Stimulated activated CD4-positive, alpha-beta T cell treated with anti-CD3 and anti-CD28 coated beads, Interleukin-12 subunit alpha, Interleukin-12 subunit beta, amount 100 ng/mL, for 48 hours (primary cell): ENCODE measurements around the gene BCAR1.
"Not testable (repeated sequence)": the region's sequence is repeated elsewhere in the genome, so short reads cannot be mapped to it uniquely, and the experiment has no call there.

ENCODE experiments used
- DNase-seq, 3 donors: peaks; one replicate each; pipeline ENCODE4 v3.0.0-alpha.2; 2020; ENCODE audit warnings: low read depth in 2 of 3, low spot score in 1 of 3

BCAR1 gene

GRCh38 chr16:75205438-75205837 is 46.0 kb downstream of the BCAR1 start:
- DNase-seq: not testable (repeated sequence)

GRCh38 chr16:75204905-75205304 is 46.5 kb downstream of the BCAR1 start:
- DNase-seq: not testable (repeated sequence)

GRCh38 chr16:75204410-75204758 is 47.0 kb downstream of the BCAR1 start:
- DNase-seq: no peak

DNA sequence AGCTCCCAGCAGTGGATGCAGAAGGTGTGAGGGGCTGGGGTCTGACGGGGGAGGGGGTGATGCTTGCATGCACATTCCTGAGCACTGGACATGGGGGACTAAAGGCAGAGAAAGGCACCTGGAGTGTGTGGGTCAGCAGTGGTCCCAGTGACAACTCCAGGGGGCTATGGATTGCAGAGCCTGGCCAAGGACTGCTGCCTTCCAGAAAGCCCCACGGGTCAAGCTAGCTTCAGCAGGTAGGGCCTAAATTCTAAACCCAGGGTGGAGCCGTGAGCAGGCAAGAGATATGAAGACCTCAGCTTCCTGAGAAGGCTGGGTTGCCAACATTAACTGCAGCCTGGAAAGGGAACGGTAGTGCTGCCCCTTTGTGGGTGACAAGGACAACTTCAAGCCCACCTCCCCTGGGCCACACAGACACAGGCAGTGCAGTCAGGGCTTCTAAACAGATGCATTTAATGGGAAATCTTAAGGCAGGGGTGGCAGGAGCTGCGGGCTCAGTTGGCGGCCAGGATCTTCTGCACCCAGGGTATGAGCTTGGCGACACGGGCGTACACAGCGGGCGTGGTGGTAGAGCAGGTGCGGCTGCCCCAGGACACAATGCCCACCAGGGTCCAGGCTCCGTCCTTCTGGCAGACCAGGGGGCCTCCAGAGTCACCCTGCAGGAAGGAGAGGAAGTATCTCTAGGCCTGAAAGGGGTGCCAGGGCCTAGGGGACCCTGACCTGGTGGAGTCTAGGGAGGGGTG is 47.6 kb downstream of the BCAR1 start:
- DNase-seq: no peak

DNA sequence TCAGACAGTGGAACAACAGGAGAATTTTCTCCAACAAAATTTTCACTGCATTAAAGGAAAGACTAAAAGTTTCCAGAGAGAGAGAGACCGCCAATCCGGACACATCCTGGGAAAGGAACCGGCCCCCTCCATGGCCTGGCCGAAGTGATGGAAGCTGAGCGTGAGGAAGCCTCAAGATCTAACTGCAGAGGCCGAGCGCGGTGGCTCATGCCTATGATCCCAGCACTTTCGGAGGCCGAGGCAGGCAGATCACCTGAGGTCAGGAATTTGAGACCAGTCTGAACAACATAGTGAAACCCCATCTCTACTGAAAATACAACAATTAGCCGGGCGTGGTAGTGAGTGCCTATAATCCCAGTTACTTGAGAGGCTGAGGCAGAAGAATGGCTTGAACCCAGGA is 48.3 kb downstream of the BCAR1 start:
- DNase-seq: no peak

DNA sequence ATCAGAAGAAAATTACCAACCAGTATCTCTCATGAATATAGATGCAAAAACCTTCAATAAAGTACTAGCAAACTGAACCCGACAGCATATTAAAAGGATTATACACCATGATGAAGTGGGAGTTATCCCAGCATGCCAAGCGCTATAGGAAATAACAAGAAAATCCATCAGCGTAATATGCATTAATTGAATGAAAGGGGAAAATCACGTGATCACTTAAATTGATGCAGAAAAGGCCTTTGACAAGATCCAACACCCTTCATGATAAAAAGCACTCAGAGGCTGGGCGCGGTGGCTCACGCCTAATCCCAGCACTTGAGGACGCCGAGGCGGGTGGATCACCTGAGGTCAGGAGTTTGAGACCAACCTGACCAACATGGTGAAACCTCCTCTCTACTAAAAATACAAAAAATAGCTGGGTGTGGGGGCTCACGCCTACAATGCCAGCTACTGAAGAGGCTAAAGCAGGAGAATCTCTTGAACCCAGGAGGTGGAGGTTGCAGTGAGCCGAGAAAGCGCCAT is 49.3 kb downstream of the BCAR1 start:
- no peak for DNase-seq

DNA sequence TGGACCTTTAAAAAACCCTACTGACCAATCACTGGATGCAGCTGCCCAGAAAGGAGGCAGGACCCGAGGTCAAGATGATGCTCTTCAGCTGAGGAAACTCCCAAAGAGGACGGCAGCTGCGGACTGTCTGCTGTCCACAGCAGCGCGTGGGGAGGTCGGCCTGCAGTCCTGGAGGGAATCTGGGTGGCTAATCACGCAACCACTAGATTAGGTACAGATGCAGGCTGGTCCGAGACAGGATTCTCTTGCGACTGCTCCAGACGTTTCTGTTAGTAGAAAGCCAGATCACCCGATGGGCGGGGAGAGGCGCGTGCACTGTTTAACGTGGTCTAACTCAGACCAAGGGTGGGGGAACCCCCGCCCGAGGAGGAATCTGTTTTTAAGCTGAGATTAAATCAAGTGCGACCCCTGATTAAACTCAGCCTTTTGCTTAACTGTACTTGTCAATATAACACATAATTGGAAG is 53.3 kb downstream of the BCAR1 start:
- no peak for DNase-seq

DNA sequence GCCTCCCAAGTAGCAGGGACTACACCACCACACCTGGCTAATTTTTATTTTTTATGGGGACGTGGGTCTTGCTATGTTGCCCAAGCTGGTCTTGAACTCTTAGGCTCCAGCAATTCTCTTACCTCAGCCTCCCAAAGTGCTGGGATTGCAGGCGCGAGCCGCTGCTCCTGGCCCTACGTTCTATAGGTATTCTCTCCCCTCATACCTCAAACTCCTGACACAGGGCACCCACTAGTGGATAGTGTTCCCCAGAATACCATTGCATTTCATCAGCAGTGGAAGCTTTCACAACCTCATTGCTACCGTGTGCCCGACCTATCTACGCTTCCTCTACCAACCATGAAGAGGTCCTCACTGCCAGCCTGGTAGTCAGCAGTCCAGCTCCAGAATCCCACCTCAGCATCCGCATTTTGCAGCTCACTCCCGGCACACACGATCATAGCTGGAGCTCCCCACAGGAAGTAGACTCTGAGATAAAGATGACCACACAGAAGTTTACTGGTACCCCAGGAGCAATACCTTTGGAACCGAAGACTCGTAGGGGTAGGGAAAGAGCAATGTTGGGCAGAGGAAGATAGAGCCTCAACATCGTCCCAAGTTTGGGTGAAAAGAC is 53.8 kb downstream of the BCAR1 start:
- no peak for DNase-seq

GRCh38 chr16:75196836-75197235 is 54.6 kb downstream of the BCAR1 start:
- DNase-seq: no peak

GRCh38 chr16:75195811-75196790 is 55.3 kb downstream of the BCAR1 start:
- no peak for DNase-seq

DNA sequence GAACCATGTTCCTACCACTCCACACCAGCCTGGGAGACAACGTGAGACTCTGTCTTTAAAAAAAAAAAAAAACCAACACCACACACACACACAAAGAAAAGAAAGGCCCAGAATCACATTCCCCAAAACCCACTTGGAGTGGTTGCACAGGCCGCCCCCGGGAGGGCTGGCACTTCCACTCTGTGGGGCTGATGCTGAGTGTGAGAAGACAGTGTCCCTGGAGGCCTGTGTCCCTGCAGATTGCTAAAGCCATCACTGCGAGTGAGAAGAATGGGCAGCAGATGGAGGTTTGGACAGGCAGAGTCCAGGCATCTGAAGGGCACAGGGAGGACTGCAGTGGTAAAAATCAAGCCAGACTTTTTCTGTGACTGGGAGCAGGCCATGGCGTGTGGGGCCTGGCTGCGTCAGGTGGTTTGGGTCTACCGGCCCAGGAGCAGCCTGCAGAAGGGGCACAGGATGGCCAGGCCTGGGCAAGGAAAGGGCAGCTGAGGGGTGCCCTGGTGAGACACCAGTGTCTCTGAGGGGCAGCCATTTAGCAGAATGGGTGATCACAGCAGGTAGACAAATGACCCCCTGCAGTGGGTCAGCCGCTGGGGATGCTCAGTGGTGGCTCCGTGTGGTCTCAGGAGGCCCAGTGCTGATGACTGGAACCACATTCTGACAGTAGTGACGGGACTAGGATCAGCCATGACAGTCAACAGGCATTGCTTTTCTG is 57.5 kb downstream of the BCAR1 start:
- no peak for DNase-seq

DNA sequence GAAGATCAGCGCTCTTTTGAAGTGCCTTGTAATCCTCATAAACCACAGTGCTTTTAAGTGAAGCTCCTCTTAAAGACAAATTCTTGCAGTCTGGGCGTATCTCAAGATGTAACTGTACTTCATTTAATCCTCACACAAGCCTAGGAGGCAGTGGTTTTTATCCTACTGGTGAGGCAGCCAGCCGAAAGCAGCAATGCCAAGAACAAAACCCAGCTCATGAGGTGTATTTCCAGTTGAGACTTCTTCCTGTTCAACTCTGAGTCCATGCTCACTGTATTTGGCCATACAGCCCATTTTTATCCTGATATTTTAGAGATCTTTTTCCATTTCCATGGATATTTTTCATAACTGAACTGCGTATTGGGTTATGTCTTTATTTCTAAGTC is 58.2 kb downstream of the BCAR1 start:
- no peak for DNase-seq

DNA sequence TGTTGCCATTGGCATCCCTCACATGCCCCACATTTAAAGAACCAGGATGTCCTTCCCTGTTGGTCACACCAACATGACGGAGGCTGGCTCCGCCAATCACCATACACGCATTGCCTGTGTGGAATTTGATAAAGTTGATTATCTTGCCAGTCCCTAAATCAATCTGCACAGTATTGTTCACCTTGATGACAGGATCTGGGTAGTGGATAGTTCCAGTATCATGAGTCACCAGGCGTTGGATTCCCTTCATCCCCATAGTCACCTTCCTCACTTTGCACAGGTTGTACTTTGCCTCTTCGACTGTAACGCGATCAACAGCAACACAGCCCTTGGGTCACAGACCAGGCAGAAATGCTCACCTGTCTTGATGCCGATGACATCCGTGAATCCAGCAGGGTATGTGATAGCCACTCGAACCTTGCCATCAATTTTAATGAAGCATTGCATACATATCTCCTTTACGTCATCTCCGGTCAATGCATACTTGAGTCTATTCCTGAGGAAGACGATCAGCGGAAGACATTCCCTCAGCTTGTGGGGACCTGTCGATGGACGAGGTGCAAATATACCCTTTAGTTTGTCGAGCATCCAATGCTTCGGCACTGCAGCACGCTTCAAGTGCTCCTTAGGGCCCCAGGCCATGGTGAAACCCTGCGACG is 58.7 kb downstream of the BCAR1 start:
- no peak for DNase-seq

DNA sequence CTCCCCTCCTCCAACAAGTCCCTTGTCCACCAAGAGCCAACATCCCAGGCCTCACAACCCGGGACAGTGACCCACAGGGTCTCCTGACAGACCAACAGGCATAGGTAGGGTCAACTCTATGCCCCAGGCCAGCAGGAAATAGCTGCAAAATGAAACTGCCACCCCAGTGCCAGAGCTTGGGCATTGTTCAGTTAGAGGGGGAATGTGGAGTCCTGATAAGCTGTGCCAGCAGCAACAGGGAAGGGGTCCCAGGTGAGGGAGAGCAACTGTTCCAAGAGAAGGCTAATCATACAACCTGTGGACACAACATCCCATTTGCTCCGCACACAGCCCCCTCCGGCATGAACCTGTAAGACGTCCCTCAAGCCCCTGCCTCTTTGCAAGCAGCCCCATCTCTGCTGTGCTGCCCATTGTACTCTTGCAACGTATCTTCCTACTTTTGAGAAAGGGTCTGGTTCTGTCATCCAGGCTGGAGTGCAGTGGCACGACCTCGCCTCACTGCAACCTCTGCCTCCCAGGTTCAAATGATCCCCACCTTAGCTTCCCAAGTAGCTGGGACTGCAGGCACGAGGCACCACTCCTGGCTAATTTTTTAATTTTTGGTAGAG is 61.7 kb downstream of the BCAR1 start:
- no peak for DNase-seq

DNA sequence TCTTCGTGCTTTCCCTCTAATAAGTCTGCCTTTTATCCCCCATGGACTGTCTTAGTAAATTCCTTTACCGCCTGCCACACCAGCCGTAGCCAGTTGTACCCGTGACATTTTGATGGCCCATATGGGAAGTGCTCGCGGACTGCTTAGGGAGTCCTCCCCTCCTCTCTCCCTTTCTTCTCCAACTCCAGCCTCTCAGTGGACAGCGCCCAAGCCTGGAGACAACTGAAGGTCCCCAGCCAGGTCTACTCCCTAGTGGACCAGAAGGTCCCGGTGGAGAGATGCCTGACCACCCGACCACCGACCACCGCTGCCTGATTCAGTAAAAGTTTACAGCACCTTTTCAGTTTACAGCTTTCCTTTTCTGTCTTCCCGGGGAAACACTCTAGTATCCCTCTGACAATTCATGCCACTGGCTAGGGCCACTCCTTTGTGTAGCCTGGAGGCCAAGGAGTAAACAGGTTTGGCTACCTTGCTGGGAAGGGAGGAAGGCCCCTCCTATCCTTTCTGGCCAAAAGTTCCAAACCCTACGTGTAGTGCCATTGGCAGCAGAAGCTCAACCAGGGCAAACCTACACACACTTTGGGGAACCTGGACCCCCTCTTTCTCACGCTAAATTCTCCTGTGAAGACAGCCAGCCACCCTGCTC is 62.5 kb downstream of the BCAR1 start:
- no peak for DNase-seq

DNA sequence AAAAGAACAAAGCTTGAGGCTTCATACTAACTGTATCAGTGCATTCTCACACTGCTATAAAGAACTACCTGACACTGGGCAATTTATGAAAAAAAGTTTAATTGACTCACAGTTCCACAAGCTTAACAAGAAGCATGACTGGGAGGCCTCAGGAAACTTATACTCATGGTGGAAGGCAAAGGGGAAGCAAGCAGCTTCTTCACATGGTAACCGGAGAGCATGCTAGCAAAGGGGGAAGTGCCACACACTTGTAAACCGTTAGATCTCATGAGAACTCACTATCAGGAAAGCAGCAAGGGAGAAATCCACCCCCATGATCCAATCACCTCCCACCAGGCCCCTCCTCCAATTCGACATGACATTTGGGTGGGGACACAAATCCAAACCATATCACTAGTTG is 69.8 kb downstream of the BCAR1 start:
- no peak for DNase-seq

DNA sequence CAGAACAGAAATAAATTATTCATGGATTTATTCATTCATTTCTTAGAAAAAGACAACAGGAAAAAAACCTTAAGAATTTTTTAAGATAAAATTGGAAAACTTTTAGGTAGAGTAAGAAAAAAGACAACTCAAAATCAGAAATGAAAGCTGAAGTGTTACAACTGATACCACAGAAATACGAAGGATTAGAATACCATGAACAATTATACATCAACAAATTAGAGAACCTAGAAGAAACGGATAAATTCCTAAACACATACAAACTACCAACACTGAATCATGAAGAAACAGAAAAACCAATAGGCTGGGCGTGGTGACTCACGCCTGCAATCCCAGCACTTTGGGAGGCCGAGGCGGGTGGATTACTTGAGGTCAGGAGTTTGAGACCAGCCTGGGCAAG is 72.2 kb downstream of the BCAR1 start:
- no peak for DNase-seq
